NCI-H1417 treated with DMSO at 0.1 percent for 48 hours (cell line): ENCODE data around the gene GPR157.
"Not testable (repeated sequence)": the region's sequence is repeated elsewhere in the genome, so short reads cannot be mapped to it uniquely, and the experiment has no call there.

Source experiments
- DNase-seq: peaks from one replicate; lab custom pipeline; 2025; lab: John Stamatoyannopoulos, UW

GPR157 gene, protein sequence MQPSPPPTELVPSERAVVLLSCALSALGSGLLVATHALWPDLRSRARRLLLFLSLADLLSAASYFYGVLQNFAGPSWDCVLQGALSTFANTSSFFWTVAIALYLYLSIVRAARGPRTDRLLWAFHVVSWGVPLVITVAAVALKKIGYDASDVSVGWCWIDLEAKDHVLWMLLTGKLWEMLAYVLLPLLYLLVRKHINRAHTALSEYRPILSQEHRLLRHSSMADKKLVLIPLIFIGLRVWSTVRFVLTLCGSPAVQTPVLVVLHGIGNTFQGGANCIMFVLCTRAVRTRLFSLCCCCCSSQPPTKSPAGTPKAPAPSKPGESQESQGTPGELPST

DNA sequence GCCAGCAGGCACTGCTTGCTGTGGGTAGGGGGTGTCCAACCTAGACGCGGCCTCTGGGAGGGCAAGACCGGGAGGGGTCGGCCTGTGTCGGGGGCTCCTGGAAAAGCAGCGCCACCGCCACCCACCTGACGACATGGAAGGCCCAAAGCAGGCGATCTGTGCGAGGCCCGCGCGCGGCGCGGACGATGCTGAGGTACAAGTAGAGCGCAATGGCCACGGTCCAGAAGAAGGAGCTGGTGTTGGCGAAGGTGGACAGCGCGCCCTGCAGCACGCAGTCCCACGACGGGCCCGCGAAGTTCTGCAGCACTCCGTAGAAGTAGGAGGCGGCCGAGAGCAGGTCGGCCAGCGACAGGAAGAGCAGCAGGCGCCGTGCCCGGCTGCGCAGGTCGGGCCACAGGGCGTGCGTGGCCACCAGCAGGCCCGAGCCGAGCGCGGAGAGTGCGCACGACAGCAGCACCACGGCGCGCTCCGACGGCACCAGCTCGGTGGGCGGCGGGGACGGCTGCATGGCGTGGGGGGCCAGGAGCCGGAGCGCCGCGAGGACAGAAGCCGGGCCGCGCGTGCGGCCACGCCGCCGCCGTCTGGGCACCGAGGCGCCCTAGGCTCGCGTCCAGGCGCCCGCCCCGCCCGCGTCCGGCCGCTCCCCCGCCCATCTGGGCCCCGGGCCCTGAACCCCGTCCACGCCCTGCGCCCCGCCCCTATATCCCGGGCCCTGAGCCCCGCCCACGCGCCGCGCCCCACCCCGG lies at the start of gene GPR157:
Gene GPR157 (minus strand): TSS at position 583 of the 746 bp plus-strand sequence. CDS start 75 bp downstream, at position 508.
- no peak for DNase-seq

DNA sequence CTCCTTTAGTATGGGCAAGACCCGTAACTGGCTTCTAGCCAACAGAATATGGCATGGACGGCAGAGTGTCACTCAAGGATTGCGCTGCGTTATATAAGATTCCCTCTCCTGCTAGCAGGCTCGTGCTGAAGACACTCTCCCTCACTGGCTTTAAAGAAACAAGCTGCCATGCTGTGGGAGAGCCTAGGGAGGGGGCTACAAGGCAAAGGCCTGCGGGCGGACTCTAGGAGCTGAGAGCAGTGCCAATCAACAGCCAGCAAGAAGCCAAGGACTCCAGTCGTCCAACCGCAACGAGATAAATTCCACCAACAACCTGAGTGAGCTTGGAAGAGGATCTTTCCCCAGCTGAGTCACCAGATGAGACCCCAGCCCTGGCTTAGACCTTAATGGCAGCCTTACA lies 45.9 kb upstream of the GPR157 start:
- no peak for DNase-seq

DNA sequence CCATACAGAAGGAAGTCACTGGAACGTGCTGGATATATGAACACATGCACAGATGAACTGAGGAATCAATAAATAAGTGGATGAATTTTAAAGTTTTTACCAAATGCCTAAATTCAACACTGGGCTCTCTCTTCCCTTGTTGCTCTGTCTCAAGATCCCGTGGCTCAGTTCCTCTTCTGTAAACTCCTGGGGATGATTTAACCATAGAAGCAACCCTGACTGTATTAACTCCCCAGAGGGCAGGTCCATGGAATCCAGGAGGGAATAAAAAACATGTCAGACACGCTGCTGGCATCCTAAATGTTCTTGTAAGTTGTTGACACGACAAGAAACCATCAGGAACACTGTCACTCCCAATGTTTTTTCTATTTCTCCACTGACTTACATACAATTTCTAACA lies 45.3 kb upstream of the GPR157 start:
- DNase-seq = no peak

DNA sequence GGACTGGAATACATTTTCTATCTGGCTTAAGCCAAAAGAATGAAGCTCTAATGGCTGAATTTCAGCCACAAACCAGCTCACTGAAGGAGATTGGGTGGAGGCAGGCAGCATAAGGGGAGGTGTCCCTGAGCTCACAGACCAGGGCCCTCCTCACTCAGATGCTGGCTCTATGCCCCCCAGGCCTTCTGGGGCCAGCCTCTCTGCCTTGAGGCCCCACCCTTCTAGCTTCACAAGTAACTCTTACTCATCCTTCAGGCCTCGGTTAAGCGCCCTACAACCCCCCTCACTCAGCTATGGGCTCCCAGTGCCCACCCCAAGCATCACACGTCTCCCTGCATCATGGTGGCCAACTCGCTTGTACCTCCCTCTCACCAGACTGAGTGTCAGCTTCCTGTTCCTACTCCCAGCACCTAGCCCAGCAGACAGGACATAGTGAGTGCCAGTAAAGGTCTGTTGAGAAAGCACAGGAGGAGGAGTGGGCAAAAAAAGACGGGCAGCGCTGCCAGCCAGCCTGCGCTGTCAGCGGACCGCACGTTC lies 40.8 kb upstream of the GPR157 start:
- DNase-seq = no peak

DNA sequence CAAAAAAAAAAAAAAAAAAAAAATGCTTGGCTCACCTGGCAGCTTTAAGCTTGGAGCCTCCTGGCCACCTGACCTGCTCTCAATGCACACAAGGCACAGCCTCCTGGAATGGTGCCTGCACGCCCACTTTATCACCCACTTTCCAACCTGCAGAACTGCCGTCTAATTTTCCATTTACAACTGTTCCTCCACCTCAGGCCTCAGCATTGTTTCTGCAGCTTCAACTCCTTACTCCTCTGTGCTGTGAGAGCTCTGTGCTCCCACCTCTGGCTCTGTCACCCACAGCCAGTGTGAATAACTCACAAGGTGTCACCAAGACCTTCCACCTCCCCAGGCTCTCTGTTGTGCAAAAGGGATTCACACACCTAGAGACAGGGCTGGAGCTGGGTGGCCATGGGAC lies 38.7 kb upstream of the GPR157 start:
- DNase-seq = no peak

DNA sequence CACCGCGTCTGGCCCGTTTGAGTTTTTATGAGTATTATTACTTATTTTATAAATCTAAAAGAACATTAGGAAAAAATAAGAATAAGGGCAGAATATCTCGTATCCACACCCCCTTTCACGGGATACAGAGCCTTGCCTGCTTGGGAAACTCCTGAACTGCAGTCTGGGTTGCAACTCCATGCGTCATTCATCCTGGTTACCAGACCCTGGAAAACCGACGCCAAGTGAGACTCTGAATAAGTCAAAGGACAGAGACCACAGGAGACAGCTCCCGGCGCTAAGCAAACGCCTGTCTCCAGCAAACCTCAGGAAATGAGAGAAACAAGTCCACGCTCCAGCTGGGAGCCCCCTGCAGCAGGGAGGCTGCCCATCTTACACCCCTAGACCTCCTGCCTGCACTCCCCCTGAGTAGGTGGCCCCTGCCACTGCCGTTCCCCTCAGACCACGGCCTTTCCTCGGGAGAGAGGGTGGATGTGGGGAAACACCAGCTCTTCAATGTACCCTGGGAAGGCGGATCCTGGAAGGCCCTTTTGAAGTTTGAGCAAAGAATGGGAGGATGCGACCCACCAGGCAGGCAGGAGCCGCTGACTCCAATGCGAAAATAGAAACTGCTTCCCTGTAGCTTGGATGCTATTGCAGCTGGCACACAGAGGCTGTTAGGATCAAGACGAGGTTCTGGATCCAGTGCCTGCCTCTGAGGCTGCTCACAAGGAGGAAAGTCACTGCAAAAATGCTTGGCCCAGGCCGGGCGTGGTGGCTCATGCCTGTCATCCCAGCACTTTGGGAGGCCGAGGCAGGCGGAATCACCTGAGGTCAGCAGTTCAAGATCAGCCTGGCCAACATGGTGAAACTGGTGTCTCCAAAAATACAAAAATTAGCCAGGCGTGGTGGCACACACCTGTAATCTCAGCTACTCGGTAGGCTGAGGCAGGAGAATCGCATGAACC lies 37.7 kb upstream of the GPR157 start:
- DNase-seq = no peak

DNA sequence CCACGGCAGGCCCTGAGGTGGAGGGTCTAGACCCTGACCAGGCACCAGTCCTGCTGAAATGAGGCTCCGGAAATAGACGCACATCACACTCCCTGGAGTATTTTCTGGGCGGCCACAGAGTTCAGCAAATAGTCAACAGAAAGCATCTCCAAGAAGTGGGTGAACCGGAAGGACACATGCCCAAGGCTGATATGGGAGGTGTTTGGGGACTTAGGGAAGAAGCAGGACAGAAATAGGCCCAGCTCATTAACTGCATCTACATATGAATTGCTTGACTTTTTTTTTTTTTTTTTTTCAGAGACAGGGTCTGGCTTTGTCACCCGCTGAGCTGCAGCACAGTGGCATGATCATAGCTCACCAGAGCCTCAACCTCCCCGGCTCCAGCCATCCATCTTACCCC lies 36.5 kb upstream of the GPR157 start:
- DNase-seq = no peak

DNA sequence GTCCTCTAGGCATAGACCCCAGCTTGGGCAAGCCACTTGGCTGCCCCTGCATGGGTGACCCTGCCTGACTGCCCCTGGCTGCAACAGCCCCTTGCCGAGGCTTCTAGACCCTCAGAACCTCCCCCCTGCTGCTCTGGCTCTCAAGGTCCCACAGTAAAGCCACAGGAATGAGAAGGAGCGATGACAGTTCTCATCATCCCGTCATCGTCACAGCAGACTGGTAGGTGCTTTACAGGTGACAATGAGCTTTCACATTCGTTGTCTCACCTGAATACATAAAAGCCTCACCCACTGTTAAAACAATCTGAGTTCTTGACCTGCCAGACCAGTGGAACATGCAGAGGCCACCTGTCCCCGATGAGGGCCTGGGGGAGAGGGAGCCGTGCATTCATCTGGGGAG lies 36.0 kb upstream of the GPR157 start:
- DNase-seq = no peak

DNA sequence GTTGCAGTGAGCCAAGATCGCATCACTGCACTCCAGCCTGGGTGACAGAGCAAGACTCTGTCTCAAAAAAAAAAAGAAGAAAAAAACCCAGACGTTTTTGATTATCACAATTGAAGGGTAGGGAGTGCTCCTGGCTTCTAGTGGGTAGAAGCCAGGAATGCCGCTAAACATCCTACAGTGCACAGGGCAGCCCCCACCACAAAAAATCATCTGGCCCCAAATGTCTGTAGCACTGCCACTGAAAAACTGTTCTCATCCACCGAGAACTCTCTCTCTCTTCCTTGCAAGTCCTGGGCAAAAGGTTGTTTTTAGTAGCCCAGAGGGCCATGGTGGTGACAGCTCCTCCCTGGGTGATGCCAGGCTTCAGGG lies 35.6 kb upstream of the GPR157 start:
- DNase-seq = no peak

DNA sequence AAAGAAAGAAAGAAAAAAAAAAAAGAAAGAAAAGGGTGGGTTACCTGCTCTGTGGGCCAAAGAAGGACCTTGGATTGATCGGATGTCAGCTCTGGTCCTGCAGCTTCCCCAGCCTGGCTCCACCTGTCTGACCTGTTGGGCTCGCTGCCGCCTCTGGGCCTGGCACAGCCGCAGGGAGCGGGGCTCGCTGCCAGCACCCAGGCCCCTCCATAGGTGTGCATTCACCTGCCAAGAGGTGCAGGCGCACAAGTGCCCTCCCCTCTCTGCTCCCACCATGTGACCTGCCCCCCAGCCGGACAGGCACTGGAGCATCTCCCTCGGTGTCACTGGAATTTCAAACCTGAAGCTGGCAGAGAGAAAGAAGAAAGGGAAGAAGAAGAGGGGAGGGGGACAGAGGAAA lies 33.1 kb upstream of the GPR157 start:
- DNase-seq = no peak

DNA sequence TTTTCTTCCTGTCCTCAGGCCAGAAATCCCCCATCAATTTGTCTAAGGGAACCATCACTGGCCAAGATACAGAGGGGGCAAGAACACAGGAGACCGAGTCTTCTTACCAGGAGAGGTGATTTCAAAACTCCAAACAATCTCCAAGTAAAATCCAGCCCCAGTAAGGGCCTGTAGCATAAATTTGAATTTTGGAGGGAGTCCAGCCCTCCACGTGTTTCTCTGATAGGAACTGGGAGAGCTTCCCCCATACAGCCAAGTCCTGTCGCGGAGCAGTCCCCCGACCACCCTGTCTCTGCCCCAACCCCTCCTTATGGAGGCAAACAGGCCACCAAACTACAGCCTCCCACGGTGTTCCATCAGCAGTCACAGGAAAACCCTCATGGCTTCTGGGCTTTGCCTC lies 32.4 kb upstream of the GPR157 start:
- DNase-seq = no peak

DNA sequence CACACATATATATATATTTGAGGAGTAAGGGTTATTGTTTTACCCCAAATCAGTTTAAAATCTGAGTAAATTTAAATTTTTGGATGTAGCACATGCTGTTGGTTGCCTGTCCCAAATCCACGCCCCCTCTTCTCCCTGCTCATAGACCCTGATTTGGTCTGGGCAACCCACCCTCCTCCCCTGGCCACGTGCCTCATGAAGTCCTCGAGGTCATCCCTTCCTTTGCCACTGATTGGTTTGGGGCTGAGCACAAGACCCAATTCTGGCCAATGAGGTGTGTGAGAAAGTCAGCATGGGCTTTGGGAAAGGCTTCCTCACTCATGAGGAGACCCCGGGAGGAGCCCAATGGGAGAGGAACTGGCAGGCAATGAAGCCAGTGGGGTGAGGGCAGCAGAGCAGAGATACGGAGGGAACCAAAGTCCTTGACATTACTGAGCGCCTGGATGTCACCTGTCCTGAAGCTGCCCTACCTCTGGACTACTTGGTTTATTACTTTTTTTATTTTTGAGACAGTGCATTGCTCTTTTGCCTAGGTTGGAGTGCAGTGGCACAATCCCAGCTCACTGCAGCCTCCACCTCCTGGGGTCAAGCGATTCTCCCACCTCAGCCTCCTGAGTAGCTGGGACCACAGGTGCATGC lies 31.3 kb upstream of the GPR157 start:
- no peak for DNase-seq

DNA sequence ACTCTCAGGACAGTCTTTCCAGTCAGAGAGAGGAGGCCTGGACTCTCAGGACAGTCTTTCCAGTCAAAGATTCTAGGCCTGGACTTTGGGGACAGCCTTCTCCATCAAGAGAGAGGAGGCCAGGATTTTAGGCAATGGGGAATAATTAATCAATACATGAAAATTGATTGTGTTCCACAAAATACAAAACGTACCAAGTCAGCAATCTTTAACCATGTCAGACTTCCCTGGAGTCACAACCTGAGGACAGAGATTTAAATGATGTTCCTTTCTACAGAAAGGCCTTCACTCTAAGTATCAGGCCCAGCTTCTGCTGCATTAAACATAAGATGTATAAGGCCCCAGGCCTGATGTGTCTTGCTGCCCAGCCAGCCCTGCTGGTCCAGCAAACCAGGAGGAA lies 27.0 kb upstream of the GPR157 start:
- DNase-seq = no peak

DNA sequence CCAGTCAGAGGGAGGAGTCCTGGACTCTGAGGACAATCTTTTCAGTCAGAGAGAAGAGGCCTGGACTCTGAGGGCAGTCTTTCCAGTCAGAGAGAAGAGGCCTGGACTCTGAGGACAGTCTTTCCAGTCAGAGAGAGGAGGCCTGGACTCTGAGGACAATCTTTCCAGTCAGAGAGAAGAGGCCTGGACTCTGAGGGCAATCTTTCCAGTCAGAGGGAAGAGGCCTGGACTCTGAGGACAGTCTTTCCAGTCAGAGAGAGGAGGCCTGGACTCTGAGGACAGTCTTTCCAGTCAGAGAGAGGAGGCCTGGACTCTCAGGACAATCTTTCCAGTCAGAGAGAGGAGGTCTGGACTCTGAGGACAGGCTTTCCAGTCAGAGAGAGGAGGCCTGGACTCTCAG lies 26.5 kb upstream of the GPR157 start:
- DNase-seq = not testable (repeated sequence)

DNA sequence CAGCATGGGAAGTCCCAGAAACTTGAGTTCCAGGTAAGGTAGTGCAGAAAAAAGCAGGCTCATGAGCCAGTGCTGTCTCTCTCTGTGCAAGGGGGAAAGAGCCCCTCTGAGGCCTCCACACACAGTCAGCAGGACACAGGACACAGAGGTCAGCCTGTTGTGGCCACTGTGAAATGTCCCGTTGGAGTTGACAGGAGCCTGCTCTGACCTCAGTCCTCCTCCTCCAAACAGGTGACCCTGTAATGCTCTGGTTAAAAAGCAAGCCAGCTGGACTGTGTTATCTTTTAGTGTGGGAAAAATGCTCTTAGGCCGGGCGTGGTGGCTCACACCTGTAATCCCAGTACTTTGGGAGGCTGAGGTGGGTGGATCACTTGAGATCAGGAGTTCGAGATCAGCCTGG lies 24.2 kb upstream of the GPR157 start:
- no peak for DNase-seq

DNA sequence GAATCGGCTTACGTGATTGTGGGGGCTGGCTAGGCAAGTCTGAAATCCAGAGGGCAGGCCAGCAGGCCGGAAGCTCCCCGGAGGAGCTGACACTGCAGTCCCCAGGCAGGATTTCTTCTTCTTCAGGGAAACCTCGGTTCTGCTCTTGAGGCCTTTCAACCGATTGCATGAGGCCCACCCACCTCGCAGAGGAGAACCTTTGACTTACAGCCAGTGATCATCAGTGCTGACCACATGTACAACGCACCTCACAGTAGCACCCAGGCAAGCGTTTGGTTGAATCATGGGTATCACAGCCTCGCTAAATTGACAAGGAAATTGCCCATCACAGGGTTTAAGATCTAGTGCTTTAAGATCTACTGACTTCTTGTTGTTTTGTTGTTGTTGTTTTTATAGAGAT lies 23.6 kb upstream of the GPR157 start:
- DNase-seq = no peak

DNA sequence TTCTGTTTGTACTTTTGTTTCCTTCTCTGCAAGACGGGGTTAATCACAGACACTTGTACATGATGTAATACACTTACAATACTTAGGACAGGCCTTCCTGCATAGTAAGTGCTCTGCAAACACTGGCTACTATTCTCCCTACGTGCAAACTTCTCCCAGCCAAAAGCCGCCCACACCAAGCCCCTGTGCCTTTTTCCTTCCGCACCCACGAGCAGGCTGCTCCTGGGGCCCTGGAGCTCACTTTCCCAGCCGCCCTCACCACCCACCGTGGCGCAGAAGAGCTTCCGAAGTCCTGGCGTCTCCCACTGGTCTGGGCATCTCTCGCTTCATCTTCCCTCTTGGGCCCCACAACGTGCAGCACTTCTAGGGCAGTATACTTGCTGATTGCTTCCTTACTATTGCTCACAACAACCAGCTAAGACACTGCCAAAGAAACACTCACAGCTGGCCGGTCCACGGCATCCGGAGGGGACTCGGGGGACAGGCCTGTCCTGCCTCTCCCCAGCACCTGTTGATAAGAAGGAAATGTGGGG lies 22.5 kb upstream of the GPR157 start:
- no peak for DNase-seq

DNA sequence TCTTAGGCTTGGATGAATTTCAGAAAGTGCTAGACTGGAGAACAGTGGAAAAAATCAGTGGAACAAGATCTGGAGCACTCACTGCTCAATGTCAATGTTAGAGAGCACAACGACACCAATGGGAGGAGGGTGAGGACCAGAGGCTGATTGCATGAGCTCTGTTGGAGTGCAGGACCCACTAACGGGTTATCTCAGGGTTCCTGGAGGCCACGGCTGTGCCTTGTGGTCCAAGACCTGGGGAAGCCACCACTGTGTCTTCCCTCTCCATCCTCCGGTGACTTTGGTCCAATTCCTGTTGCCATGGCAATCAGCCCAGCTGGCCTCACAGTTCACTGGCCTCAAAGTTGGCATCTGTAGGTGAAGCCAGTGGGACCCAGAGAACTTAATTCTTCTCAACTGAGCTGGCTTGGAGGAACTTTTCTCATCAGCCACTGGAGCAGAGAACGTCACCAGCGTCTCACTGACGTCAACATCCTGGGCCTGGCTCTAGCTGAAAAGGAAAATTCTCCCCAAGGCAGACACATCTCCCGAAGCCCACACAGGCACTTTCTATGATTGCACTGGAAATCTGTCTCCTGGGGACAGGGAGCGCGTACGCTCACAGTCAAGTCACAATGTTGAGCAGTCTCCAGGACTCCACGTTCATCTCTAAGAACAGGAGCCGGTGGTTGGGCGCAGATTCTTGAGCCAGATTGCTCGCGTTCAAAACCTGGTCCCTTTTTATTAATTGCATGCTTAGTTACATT lies 21.9 kb upstream of the GPR157 start:
- no peak for DNase-seq

DNA sequence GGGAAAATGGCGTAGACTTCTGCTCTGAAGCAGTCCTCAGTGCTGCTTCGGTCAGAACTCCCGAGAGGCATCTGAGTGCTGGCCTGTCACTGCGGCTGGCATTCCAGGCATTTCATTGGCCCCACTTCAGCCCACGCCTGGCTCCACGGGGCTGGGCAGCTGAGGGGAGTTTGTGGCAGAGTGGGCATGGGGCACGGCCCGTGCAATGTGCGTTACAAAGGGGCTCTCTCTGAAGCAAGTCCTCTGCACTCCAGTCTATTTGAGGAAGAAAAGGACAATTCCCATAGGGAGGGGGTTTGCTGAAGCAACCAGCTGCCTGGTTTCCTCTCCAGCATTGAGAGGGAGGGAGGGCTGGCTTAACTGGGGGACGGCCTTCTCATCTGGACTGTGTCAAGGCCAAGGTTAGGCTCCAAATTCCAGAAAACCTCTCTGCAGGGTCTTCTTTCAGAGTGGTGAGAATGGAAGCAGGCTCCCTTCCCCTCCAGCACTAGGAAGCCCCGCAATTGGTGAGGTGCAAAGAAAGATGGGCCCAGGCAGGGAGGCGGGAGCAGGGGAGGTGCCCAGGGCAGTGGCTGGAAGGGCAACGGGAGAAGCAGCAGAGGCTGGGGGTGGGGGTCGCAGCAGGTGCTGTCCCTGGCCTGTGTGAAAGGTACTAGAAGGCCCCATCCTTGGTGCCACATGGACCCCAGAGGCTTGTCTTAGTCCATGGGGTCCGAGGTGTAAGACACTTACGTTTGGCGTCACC lies 21.1 kb upstream of the GPR157 start:
- DNase-seq = no peak

DNA sequence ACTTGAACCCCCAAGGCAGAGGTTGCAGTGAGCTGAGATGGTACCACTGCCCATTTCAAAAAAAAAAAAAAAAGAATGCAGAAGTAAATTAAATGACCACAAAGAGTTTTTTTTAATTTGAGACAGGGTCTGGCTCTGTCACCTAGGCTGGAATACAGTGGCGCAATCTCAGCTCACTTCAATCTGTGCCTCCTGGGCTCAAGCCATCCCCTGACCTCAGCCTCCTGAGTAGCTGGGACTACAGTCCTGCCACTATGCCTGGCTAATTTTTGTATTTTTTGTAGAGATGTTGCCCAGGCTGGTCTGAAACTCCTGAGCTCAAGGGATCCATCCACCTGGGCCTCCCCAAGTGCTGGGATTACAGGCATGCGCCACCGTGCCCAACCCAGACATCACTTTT lies 20.2 kb upstream of the GPR157 start:
- DNase-seq = no peak
